ENCODE results near the gene OOSP3.

DNA sequence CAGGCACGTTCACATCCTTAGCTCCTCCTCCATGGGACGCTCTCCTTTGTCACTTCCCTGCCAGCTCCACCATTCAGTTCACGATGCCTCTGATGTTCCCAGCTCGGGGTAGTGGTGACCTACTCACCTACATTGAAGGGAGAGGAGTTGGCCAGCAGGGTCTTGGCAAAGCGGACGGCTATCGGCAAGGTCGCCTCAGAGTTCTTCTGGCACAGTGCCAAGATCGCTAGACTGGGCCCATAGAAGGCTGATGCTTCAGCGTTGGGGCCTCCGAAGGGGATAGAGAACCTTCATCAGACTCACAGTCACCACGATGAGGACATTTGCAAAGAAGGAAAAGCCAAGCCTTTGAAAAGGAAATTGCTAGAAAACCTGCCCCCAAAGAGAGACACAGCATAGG, 36.3 kb upstream of the OOSP3 start:
- TF ChIP-seq POLR2AphosphoS5 (IDR thresholded peaks at IDR 0.05) (no peak), POLR2A (IDR thresholded peaks at IDR 0.05) (no peak), EP300 (IDR thresholded peaks at IDR 0.05) (no peak)
- TF ChIP-seq, protein P1, sequence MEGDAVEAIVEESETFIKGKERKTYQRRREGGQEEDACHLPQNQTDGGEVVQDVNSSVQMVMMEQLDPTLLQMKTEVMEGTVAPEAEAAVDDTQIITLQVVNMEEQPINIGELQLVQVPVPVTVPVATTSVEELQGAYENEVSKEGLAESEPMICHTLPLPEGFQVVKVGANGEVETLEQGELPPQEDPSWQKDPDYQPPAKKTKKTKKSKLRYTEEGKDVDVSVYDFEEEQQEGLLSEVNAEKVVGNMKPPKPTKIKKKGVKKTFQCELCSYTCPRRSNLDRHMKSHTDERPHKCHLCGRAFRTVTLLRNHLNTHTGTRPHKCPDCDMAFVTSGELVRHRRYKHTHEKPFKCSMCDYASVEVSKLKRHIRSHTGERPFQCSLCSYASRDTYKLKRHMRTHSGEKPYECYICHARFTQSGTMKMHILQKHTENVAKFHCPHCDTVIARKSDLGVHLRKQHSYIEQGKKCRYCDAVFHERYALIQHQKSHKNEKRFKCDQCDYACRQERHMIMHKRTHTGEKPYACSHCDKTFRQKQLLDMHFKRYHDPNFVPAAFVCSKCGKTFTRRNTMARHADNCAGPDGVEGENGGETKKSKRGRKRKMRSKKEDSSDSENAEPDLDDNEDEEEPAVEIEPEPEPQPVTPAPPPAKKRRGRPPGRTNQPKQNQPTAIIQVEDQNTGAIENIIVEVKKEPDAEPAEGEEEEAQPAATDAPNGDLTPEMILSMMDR (IDR thresholded peaks at IDR 0.05): no peak
